ENCODE results near the gene PPP2R2C.

Gene PPP2R2C

DNA sequence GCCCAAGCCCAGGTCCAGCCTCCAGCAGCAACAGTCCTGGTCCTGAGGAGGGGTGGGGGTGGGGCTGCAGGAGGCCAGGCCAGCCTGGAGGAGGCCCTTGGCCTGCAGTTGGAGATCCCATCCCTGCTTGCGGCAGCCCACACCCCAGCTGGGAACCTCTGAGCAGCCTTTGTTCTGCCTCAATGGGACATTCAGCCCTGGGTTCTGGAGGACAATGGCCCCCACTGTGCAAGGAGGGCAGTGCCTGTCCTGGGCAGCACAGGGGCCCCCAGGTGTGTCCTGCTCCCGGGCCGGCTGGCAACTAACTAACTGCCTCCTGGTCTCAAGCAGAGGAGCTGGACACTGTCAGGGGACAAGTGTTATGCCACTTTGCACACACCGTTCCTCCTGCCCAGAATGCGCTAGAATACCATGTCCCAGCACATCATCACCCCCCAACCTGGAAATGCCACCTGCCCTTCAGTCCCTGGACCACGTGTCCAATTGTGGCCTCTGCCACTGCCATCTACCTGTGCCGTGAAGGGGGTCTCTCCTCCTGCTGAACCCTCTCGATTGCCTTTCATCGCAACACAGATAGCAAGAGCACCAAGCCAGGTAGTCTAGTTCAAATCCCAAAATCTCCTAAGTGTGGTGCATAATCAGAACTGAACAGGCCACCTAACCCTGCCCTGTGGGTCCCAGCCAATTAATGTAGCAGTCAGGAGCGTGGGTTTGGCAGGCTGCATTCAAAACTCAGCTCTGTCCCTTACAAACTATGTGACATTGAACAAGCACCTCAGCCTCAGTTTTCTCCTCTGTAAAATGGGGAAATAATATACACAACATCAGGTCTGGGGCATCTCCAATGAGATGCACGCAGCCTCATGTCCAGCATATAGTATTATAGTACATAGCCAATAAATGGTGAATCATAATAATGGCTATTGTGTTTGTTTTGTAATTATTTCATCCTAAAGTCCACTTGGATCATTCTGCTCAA, 8.8 kb downstream of the PPP2R2C start:
- H3K79me2 ChIP-seq (ENCODE audit: insufficient read depth, low read depth), result no peaks in the 10 kb centered on the region
- no peak overlapping the region for H3K27ac ChIP-seq
- no peak overlapping the region for H2AFZ ChIP-seq (ENCODE audit: low read depth)
- H3K9ac ChIP-seq, result no peak overlapping the region
- no peaks in the 10 kb centered on the region for H3K36me3 ChIP-seq (ENCODE audit: insufficient read depth)
- H3K27me3 ChIP-seq (ENCODE audit: insufficient read depth, low read depth), result peaks cover 18% of the 10 kb centered on the region; the same call in 1 of the 2 replicates
- H4K20me1 ChIP-seq (ENCODE audit: insufficient read depth), result no peaks in the 10 kb centered on the region
- TF ChIP-seq CTCF (conservative IDR thresholded peaks at IDR 0.05; ENCODE audit: low read depth, low read length), result no peak
- no peaks in the 10 kb centered on the region for H3K4me1 ChIP-seq (ENCODE audit: low read depth, poor library complexity, severe bottlenecking)
- H3K4me3 ChIP-seq (IDR thresholded peaks at IDR 0.05; ENCODE audit: insufficient read depth, low read depth, low read length), result no peak overlapping the region
- H3K4me2 ChIP-seq, result no peak overlapping the region

DNA sequence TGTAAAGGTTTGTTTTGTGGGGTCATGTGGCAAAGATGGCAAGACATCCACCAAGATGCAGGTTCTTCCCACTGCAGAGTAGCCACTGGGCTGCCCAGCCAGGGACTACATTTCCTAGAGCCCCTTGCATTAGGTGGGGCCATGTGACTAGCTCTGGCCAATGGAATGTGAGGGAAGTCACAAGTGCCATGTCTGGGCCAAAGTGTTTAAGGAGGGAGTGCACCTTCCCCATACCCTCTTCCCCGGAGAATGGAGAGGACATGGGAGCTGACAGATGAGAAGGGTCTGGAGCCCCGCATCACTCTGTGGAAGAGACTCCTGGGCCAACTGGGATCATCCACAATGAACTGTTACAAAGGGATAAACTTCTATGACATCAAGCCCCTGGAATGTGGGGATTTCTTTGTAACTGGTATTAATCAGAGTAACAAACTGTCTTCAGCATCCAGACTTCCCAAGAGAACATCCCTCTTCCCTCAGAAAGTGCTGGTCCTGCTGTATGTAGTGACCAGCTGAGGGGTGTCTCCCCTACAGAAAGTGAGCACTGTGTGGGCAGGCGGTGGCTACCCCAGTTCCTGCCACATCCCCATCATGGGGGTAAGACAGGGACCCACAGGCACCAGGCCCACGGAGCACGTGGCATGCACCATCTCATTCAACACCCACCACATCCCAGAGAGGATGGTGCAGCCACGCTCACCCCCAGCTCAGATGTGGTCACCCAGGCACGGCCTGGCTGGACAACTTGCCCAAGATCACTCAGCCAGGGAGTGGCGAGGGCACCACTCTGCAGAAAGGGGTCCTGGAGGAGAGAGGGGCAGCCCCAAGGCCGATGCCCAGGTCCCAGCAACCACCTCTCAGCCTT, 10.9 kb downstream of the PPP2R2C start:
- Histone ChIP-seq H3K27me3 (ENCODE audit: insufficient read depth, low read depth) (peaks cover 12% of the 10 kb centered on the region; the same call in 1 of the 2 replicates), H3K27ac (no peak overlapping the region), H3K4me1 (ENCODE audit: low read depth, poor library complexity, severe bottlenecking) (no peaks in the 10 kb centered on the region), H2AFZ (ENCODE audit: low read depth) (no peak overlapping the region), H4K20me1 (ENCODE audit: insufficient read depth) (no peaks in the 10 kb centered on the region), H3K4me3 (IDR thresholded peaks at IDR 0.05; ENCODE audit: insufficient read depth, low read depth, low read length) (no peak overlapping the region), H3K79me2 (ENCODE audit: insufficient read depth, low read depth) (no peaks in the 10 kb centered on the region), H3K36me3 (ENCODE audit: insufficient read depth) (no peaks in the 10 kb centered on the region), H3K4me2 (no peak overlapping the region), H3K9ac (no peak overlapping the region)
- no peak for TF ChIP-seq CTCF (conservative IDR thresholded peaks at IDR 0.05; ENCODE audit: low read depth, low read length)

- Histone ChIP-seq H3K27ac (no peak overlapping the region), H3K27me3 (ENCODE audit: insufficient read depth, low read depth) (peaks cover 12% of the 10 kb centered on the region; the same call in 1 of the 2 replicates), H4K20me1 (ENCODE audit: insufficient read depth) (no peaks in the 10 kb centered on the region), H2AFZ (ENCODE audit: low read depth) (no peak overlapping the region), H3K4me1 (ENCODE audit: low read depth, poor library complexity, severe bottlenecking) (no peaks in the 10 kb centered on the region), H3K4me3 (IDR thresholded peaks at IDR 0.05; ENCODE audit: insufficient read depth, low read depth, low read length) (no peak overlapping the region), H3K79me2 (ENCODE audit: insufficient read depth, low read depth) (no peaks in the 10 kb centered on the region), H3K36me3 (ENCODE audit: insufficient read depth) (no peaks in the 10 kb centered on the region), H3K4me2 (no peak overlapping the region), H3K9ac (no peak overlapping the region)
- no peak for TF ChIP-seq CTCF (conservative IDR thresholded peaks at IDR 0.05; ENCODE audit: low read depth, low read length)
These were observed 11.5 kb downstream of the PPP2R2C start for GRCh38 chr4:6460876-6461275.

DNA sequence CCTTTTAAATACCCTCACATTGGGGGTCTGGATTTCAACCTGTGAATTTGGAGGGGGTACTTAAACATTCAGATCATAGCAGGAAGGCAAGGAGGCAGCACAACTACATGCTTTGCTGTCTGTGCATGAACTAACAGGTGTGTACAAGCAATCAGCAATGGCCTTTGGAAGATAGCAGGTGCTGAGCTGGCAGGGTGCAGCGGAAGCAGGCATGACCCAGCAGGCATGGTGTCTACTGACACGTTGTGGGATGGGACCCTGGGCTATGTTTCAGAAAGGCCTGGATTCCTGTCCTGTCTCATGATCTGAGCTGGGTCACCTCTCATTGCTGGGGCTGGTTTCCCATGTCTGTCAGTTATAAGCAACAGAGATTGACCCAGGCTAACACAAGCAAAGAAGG, 13.9 kb downstream of the PPP2R2C start:
- Histone ChIP-seq H3K79me2 (ENCODE audit: insufficient read depth, low read depth) (no peaks in the 10 kb centered on the region), H3K4me2 (no peak overlapping the region), H4K20me1 (ENCODE audit: insufficient read depth) (no peaks in the 10 kb centered on the region), H3K4me3 (IDR thresholded peaks at IDR 0.05; ENCODE audit: insufficient read depth, low read depth, low read length) (no peak overlapping the region), H3K27ac (no peak overlapping the region), H3K36me3 (ENCODE audit: insufficient read depth) (no peaks in the 10 kb centered on the region), H3K27me3 (ENCODE audit: insufficient read depth, low read depth) (peaks cover 11% of the 10 kb centered on the region; the same call in 1 of the 2 replicates), H2AFZ (ENCODE audit: low read depth) (no peak overlapping the region), H3K9ac (no peak overlapping the region), H3K4me1 (ENCODE audit: low read depth, poor library complexity, severe bottlenecking) (no peaks in the 10 kb centered on the region)
- TF ChIP-seq CTCF (conservative IDR thresholded peaks at IDR 0.05; ENCODE audit: low read depth, low read length), result no peak
